Pons (tissue), 1 donor: ENCODE measurements around the gene NRF1.
A peak's percentile ranks its signal among the peaks of the same experiment; 100 is the strongest.

ENCODE experiments used
- DNase-seq: peaks from one replicate; pipeline ENCODE4 v3.0.0-alpha.2; 2016; ENCODE audit warnings: low spot score

The NRF1 gene

DNA sequence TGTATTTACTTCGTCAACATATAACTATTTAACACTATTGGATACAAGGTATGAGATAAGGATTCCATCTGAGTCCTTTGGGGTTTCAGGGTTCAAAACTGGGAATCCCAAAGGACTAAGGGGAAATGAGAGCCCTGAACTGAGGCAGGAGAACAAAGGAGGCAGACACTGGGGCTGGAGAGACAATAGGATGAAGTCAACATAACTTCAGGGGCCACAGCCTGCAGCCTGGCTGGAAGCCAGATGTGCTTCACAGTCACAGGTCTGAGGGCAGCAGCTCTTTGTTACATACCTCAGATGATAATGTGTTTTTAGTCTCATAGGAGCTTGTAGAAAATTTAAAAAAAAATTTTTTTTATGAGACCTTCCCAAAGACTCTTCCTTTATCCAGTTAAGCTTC is 73.3 kb downstream of the NRF1 start:
- no peak for DNase-seq

DNA sequence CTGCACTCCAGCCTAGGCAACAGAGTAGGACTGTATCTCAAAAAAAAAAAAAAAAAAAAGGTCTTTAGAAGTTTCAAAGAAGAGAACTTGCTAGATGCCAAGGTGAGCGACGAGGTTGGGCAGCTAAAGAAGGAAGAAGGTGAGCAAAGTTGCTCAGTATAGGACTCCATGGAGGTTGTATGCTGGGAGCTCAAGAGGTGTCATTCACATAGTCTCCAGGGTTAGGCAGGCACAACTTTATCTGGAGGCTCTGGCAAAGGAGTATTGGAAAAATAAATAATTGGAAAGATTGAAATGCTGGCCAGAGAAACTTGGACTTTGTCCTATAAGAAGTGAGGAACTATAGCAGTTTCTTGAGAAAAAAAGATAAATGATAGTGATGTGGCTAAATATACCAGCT is 74.5 kb downstream of the NRF1 start:
- no peak for DNase-seq

DNA sequence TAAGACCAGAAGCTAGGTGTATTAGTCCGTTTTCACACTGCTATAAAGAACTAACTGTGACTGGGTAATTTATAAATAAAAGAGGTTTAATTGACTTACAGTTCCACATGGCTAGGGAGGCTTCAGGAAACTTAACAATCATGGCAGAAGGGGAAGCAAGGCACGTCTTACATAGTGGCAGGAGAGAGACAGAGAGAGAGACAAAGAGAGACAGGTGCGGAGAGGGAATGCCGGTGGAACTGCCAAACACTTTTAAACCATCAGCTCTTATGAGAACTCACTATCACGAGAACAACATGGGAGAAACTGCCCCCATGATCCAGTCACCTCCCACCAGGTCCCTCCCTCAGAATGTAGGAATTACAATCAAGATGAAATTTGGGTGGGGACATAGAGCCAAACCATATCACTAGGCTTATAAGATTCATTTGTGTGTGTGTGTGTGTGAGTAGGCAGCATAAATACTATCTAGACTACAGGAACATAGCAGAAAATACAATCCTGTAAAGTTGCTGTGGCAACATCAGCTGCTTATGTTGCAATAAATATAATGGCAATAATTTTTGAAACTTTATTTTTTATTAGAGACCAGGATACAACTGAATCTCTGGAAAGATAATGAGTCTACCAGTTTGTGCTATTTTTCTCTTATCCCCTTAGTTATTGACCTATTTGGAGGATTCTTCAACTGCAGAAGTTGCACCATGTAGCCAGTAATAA is 77.1 kb downstream of the NRF1 start:
- DNase-seq: no peak

DNA sequence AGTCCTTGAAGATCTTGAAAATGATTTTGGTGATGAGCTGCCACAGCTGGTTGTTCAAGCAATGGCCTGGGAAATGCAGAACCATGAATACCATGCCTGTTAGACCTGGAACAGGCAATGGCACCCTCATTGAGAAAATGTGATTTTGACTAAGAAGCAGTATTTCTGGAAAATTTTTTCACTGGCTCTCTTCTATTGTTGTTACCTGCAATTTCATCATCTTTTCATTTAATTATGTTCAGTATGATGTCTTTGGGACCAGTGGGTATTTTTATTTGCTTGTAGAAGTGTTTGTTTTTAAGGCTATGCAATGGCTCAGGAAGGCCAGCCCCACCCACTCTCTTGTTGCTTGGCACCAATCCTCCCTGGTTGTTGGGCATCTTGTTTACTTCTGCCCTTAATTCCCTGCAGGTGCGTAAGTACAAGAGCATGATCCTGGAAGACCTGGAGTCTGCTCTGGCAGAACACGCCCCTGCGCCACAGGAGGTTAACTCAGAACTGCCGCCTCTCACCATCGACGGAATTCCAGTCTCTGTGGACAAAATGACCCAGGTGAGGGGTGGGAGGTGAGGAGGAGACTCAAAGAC is 78.6 kb downstream of the NRF1 start:
- no peak for DNase-seq

DNA sequence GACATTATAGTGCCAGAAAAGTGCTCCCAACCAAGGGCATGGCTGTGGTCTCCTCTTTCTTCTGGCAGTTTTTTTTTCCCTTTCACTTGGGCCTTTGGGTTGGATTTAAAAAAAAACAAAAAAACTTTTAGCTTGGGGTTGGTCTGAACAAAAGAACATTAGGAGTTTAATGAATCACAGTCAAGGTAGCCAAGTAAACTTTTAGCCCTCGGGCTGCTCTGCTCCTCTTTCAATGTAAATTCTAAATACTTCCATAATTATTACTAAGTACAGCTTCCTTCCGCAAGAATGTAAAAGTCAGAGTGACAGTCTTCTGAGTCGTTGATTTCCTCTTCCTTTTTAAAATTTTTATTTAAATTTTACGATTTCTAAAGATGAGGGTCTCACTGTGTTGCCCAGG is 79.2 kb downstream of the NRF1 start:
- no peak for DNase-seq

DNA sequence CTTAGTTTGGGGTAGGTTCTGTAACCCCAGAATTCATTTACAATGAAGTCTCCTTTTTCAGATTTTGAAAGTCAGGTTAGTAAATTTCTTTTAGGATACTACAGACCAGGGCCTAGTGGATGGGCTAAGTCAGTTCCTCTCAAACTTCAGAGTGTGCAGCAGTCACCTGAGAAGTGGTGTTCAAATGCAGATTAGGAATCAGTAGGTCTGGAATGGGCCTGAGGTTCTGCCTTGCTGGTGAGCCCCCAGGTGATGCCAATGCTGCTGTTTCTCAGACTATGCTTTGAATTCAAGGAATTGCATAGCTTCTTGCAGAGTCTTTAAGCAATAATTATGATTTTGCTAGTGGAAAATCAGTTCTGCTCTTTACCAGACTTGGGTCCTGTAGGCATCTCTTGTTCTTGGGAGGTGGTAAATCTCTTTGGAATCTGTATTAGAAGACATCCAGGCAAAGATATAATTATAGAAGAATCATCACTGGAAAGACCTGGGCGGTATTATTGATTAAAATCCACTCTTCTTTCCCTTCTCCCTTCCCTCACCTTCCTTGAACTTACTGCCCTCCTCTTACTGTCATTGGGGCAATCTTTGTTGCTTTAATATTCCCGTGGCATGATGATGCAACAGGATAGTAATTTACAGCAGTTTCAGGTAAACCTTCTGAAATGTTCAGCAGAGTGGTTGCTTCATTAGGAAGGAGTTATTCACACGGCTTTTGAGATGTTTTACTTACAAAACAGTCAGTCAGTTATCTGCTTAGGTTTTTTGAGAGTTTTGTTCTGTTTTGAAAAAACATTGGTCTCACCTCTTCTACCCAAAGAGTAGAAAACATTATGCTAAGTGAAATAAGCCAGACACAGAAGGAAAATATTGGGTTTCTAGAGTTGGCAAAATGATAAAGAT is 87.2 kb downstream of the NRF1 start:
- no peak for DNase-seq

DNA sequence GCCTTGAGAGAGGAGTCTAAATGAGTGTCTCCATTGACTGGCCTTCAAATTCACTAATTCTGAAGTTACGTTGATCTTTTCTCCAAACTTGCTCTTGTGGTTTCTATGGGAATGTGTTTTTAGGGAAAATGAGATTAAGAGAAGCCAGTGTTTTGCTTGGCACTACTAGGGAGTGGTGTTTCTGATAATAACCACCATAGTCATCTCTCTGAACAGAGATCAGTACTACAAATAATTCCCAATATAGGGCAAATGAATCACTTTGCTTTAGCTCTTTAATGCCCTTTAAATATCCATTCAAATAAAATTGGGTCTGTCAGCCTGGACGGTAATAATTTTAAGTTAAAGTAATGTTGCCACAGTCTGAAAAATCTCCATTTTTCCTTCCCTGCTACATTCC is 90.8 kb downstream of the NRF1 start:
- no peak for DNase-seq

DNA sequence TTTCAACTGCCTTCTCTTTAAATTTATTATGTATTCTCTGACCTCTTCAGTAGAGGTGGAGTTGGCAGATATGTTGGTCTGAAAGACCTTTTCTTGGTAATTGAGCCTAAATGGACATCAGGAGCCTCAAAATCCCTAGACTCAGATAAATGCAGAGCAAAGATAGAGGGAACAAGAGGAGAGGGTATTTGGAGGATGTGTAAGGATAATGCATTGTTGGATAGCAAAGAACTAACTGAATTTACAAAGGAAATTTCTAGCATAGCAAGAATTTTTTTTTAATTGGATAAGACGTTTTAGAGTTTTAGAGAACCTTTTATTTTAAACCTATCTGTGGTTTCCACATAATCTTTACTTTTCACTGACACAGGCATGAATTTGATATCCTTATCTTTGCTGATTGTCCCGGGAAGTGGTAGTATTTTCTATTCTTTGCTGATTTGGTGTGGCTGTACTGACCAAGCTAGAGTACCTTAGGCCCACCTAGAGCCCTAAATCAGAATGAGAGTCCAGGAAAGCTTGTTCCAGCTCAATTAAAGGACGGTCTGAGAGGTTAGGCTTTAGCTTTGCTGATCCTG is 91.3 kb downstream of the NRF1 start:
- DNase-seq: no peak

DNA sequence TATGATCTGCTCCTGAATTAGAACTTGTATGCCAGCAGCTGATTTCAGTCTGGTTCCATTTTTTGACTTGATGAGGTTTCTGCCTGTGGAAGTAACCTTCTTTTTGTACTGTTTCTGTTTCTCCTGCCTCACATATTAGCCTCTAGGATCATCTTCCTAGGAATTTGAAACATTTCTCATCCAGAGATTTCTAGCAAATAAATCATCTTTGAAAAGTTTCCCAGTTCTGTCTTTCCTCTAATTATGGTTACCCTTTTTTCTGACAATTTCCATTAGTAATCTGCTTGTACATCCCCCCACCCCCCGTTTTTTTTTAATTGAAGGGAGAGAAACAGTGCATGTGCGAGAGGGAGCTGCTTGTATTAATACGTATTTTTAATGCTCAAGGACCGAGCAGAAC is 92.2 kb downstream of the NRF1 start:
- DNase-seq: no peak

DNA sequence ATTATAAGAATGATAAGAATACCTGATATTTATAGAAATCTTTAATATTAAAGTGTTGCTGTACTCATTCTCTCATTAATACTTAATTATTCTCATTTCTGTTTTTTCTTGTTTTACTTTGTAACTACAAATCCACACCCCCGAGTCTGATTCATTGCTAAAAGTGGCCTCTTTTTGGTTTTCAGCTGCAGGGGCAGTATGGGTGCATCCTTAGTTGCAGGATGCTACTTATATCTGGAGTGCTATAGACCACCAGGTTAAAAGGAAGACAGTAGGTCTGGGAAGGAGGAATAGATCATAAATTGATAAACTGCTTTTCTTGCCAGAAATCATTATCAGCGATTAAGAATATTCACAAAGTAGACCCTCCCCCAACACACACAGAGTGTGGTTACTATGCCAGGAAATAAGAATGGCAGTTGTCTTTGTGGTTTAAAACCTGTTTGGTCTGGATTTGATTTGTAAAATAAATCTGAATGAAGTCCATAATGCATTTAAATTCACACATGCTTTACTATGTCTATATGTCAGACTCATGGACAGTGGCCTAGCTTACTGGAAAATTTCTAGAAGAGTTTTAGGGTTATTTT is 96.5 kb downstream of the NRF1 start:
- DNase-seq: no peak

DNA sequence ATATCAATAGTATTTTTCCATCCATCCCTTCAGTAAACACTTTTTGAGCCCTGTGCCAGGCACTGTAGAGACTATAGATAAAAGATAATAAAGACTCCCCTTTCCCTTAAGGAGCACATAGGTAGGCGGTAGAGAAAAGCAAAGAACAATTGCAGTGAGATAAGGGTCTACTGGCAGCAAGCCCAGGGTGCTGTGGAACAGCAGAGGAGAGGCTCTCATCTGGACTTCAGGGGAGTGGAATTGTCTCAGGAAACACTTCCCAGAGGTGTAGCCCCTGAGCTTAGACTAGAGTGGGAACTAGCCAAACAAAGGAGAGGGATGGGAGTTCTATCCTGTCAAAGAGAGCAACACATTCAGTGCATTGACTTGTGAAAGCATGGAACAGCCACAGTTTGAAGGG is 102.0 kb downstream of the NRF1 start:
- DNase-seq: no peak

DNA sequence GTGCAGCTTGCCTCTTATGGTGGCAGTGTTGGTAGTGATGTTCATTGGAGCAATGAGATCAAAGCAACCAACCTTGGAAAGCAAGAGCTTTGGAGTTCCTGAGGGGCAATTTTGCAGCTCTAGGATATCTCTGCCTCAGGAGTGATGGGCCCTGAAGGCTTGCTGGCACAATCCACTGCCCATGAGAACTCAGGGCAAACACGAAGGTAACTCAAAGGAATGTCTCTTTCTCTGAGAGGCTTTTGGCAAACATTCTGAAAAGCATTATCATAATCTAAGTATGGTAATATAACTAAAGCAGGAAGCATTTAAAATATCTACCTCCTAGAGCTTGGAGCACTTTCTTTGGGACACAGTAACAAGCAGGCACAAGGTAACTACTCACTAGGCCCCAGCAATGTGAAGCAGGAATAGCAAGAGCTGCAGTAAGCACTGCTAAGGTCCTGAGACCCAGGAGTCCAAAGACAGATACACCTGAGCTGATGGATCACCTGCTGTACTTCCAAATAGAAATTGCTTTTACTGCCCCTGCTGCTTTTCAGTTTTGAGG is 103.1 kb downstream of the NRF1 start:
- no peak for DNase-seq

DNA sequence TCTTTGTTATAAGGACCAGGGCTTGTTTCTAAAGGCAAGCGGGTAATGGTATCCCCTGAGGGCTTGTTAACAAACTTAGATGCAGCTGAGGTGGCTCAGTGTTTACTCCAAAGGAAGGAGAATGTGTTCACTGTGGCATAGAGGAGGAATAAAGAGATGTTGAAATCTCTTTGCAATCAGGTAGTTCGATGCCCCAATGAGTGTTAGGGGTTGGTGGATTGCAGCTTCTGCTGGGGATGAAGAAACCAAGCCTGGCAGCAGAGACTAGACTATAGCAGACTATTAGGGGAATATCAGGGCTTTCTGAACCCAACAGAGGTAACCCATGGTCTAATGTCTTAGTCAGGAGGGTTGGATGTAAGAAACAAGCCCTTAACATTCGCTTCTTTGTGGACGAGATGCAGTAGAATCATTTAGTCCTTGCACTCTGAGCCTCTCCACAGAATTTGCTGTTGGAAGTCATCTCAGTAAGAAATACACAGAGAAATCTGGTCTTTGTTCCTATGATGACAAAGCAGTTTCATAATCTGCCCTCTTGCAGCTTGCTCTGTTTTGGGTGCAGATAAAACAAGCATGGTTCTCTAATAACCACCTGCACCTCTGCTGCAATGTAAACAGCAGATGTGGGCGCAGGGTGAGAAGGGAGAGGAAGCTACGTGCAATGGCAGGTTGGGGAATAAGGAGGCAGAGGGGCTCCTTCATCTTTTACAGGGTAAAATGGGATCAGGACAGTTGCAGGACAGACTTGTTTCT is 108.6 kb downstream of the NRF1 start:
- DNase-seq: peak; percentile 30

DNA sequence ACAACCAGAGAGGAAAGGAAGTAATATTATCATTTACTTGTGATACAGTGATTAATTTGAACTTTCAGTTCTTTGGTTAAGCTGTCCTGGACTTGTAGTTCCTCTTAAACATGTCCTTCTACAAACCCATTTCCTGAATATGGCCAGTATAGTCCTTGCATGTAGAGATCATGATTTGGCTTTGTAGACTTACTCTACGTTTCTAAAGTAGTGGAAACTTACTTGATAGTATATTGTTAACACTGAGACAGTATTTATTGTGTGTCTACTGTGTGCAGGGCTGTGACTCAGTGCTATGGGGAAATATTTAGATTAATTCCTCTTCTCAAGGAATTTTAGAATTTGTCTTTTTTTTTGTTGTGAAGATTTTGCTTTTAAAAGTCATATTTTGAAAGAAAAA is 109.5 kb downstream of the NRF1 start:
- no peak for DNase-seq

DNA sequence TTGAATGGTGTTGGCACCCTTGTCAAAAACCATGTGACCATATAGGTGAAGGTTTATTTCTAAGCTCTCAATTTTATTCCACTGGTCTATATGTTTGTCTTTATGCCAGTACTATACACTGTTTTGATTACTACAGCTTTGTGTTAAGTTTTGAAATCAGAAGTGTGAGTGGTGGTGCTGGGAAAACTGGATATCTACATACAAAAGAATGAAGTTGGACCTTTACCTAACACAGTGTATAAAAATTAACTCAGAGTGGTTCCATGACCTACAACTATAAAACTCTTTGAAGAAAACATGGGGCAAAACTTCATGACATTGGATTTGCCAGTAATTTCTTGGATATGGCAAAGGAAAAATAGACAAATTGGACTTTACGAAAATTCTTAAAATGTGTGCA is 112.2 kb downstream of the NRF1 start:
- no peak for DNase-seq

DNA sequence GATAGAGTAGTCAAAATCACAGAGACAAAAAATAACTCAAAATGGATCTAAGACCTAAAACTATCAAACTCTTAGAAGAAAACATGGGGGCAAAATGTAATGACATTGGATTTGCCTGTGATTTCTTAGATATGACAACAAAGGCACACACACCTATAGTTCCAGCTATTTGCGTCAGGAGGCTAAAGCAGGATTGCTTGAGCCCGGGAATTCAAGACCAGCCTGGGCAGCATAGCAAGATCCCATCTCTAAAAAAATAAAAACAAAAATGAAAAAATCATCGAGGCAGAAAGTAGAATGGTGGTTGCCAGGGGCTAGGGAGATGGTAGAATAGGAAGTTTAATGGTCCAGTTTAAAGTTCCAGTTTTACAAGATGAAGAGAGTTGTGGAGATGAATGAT is 113.3 kb downstream of the NRF1 start:
- no peak for DNase-seq

DNA sequence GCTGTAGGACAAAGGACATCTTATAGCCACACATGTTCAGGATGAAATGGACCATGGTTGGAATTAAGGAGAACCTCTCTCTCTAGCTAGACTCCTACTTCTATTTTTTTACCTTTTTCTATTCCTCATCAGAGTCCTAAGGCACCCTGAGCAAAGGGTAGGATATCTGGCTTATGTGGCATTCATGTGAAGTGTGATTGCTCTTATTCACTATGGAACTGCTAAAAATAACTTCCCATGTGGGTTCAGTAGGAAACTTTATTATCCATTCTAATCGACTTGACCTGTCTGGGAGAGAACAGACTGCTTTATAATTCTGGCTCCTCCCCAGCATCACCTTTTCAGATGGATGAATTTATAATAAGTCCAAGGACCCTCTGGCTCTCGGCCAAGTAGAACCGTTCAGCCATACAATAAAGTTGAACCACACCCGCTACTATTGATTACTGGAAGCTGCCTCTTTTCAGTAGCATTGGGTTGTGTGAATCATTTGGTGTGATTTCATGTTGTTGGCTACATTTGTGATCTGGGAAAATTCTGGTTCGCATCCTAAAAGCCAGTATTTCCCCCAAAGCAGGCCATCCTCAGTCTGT is 117.5 kb downstream of the NRF1 start:
- DNase-seq: no peak

DNA sequence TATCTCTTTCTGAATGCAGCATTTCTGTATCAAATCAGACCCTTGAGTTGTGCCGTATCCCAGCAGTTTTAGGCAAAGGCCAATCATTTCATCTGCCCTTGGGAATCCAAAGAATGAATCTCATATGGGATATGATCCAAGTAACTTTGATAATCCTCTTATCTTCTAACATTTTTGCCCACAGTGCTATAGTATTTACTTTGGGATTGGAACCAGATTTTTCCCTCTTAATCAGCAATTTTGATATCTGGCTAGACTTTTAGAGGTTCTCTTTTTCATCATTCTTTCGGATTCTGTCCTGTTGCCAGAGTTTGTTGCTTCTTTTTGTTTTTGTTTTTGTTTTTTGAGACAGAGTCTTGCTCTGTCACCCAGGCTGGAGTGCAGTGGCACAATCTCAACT is 118.0 kb downstream of the NRF1 start:
- no peak for DNase-seq

DNA sequence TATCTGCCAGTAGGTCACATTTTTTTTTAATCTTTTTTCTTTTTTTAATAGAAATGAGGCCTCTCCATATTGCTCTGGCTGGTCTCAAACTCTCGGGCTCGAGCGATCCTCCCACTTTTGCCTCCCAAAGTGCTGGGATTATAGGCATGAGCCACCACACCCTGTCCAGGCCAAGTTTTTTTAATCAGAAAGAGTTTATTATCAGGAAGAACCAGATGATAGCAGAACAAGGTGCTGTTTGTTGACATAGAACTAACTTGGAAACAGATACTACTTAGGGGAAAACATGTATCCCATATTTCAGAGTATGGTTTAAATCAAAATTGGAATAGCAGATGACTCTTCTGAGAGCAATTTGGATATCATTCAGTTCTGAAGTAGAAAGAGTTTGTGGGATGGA is 118.6 kb downstream of the NRF1 start:
- no peak for DNase-seq

DNA sequence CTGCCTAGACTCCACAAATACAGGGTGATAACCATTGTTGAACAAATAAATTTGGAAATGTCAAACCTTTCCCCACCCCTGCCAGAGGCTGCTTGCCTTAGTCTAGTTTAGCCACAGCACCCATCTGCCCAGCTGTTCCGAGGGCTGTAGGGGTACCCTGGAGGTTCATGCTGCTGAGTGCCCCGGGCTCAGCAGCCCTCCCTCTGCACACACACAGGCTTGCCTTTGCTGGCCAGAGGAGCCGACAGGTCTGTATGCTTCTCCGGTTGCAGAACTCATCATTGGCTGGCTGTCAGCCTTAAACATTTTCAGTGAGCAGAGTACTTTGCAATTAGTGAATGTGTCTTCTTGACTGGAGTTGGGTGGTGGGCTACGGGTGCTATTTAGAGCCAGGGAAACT is 122.9 kb downstream of the NRF1 start:
- DNase-seq: no peak

DNA sequence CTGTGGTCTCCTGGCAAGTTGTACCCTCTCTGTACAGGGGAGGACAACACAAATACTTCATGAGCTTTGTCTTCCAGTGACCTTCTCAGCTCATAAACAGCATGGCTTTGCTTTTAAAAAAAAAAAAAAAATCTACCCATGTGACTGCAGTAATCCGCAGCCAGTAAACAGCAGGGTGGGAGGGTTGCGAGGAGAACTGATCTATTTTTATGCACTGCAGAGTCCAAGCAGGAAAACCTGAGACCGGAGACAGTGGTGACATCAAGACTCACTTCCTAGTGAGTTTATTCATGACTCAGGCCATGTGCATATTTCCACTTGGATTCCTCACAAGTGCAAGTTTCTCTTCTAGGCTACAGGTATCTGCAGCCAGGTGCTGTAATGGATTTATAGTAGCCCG is 127.9 kb downstream of the NRF1 start:
- peak; percentile 26 for DNase-seq
